Common myeloid progenitor, CD34-positive (primary cell): ENCODE measurements around the gene KCNMA1.

Experiments
- CTCF ChIA-PET: fragments of 350-600 bp; sonication (Branson Sonifier 250); formaldehyde crosslinking; loops from one replicate; lab custom pipeline; 2021; ENCODE audit warnings: antibody characterized with exemption; lab: Charles Lee
- POLR2A ChIA-PET: fragments of 350-600 bp; sonication (Branson Sonifier 250); formaldehyde crosslinking; loops from one replicate; lab custom pipeline; 2021; ENCODE audit warnings: antibody characterized with exemption; lab: Charles Lee
- DNase-seq, 3 donors: peaks; one replicate each; pipeline versions ENCODE4 v3.0.0 to v3.0.0-alpha.2; 2013
- H3K27ac ChIP-seq, 2 experiments: 1 replicate in 1 of 2; 2 replicates in 1 of 2; pipeline ENCODE4 v1.7.0; 2013; ENCODE audit warnings: inconsistent platforms in 2 of 2, low read length in 2 of 2, mild to moderate bottlenecking in 2 of 2, low read depth in 1 of 2, moderate library complexity in 1 of 2; ENCODE audit not compliant: severe bottlenecking in 2 of 2, insufficient read depth in 1 of 2, poor library complexity in 1 of 2
- H3K27me3 ChIP-seq, 5 experiments: replicated peaks in 2 of 5; 1 replicate in 3 of 5; 2 replicates in 2 of 5; pipeline versions ENCODE4 v1.6.1 to v1.7.0; 2013; ENCODE audit warnings: low read length in 4 of 5, mild to moderate bottlenecking in 2 of 5, moderate library complexity in 2 of 5, inconsistent platforms in 1 of 5; ENCODE audit not compliant: insufficient read depth in 5 of 5, control insufficient read depth in 4 of 5
- H3K36me3 ChIP-seq, 4 experiments: 1 replicate in 2 of 4; 2 replicates in 2 of 4; pipeline versions ENCODE4 v1.6.1 to v1.7.0; 2013; ENCODE audit warnings: low read length in 3 of 4, control low read depth in 1 of 4, mild to moderate bottlenecking in 1 of 4; ENCODE audit not compliant: control insufficient read depth in 4 of 4, insufficient read depth in 4 of 4
- H3K4me1 ChIP-seq, 4 experiments: 1 replicate in 3 of 4; 2 replicates in 1 of 4; pipeline versions ENCODE4 v1.6.1 to v1.7.1; 2013; ENCODE audit warnings: low read length in 3 of 4, mild to moderate bottlenecking in 3 of 4, control low read depth in 1 of 4, inconsistent platforms in 1 of 4, moderate library complexity in 1 of 4; ENCODE audit not compliant: control insufficient read depth in 4 of 4, insufficient read depth in 4 of 4; ENCODE audit errors: control extremely low read depth in 1 of 4
- H3K4me3 ChIP-seq, 7 experiments: 1 replicate in 4 of 7; 2 replicates in 3 of 7; pipeline versions ENCODE4 v1.5.1 to v1.7.0; 2013; ENCODE audit warnings: mild to moderate bottlenecking in 7 of 7, low read length in 6 of 7, moderate library complexity in 6 of 7, inconsistent platforms in 2 of 7, low read depth in 2 of 7, control low read depth in 1 of 7; ENCODE audit not compliant: insufficient read depth in 4 of 7, control insufficient read depth in 1 of 7; ENCODE audit errors: extremely low read depth in 1 of 7
- H3K9me3 ChIP-seq, 5 experiments: 1 replicate in 4 of 5; 2 replicates in 1 of 5; pipeline versions ENCODE4 v1.6.1 to v1.7.1; 2013; ENCODE audit warnings: low read length in 4 of 5, mild to moderate bottlenecking in 2 of 5, inconsistent platforms in 1 of 5, low read depth in 1 of 5, moderate library complexity in 1 of 5; ENCODE audit not compliant: control insufficient read depth in 4 of 5, insufficient read depth in 2 of 5; ENCODE audit errors: control extremely low read depth in 1 of 5
- WGBS: methylation state at CpG from one replicate; pipeline ENCODE4 v1.1.5; 2013; ENCODE audit not compliant: insufficient coverage; 5-methylcytosine and 5-hydroxymethylcytosine counted together

Gene KCNMA1

GRCh38 chr10:77282163-77282562 lies 355.4 kb downstream of the KCNMA1 start:
- peaks cover 0 to 10% (median 6%) of the 10 kb centered on the region in 5 experiments for H3K9me3 ChIP-seq
- ChIA-PET POLR2A (no interaction called here), CTCF (interaction anchor here (1.4 kb wide), 1 partner anchor 108 kb away, joined by 3 read pairs; no protein-coding TSS in a partner anchor)
- WGBS, result 0% methylated on average over 1 of the region's 2 CpGs
- no peak overlapping the region for H3K4me3 ChIP-seq
- no peak overlapping the region for H3K27ac ChIP-seq
- peaks cover 0 to 12% (median 6%) of the 10 kb centered on the region in 4 experiments for H3K4me1 ChIP-seq
- no peak for DNase-seq
- H3K36me3 ChIP-seq, result no peaks in the 10 kb centered on the region
- H3K27me3 ChIP-seq, result peaks cover 0 to 70% (median 29%) of the 10 kb centered on the region in 5 experiments

GRCh38 chr10:77281719-77282118 lies 355.9 kb downstream of the KCNMA1 start:
- H3K4me1 ChIP-seq, result peaks cover 0 to 12% (median 6%) of the 10 kb centered on the region in 4 experiments
- ChIA-PET POLR2A (no interaction called here), CTCF (no interaction called here)
- H3K9me3 ChIP-seq, result peaks cover 0 to 10% (median 6%) of the 10 kb centered on the region in 5 experiments
- peak; percentile 44 to 93 (median 91) for DNase-seq
- H3K27ac ChIP-seq, result no peak overlapping the region
- H3K4me3 ChIP-seq, result no peak overlapping the region
- peaks cover 0 to 70% (median 27%) of the 10 kb centered on the region in 5 experiments for H3K27me3 ChIP-seq
- H3K36me3 ChIP-seq, result no peaks in the 10 kb centered on the region
- 0% methylated on average over 4 of the region's 4 CpGs for WGBS

- ChIA-PET POLR2A (no interaction called here), CTCF (no interaction called here)
- peaks cover 0 to 9% (median 6%) of the 10 kb centered on the region in 4 experiments for H3K4me1 ChIP-seq
- no peak overlapping the region for H3K4me3 ChIP-seq
- peaks cover 0 to 10% (median 6%) of the 10 kb centered on the region in 5 experiments for H3K9me3 ChIP-seq
- DNase-seq, result peak in 2 of 3 donors; percentile 19 to 55
- H3K27me3 ChIP-seq, result peaks cover 0 to 80% (median 31%) of the 10 kb centered on the region in 5 experiments
- H3K27ac ChIP-seq, result no peak overlapping the region
- no peaks in the 10 kb centered on the region for H3K36me3 ChIP-seq
- 83% methylated on average over 2 of the region's 4 CpGs for WGBS
Measured at GRCh38 chr10:77279207-77279606, 358.4 kb downstream of the KCNMA1 start.

GRCh38 chr10:77274046-77274795 lies 363.4 kb downstream of the KCNMA1 start:
- POLR2A ChIA-PET, result no interaction called here
- no peak overlapping the region for H3K4me3 ChIP-seq
- peaks cover 0 to 47% (median 22%) of the 10 kb centered on the region in 5 experiments for H3K27me3 ChIP-seq
- DNase-seq, result no peak
- no peaks in the 10 kb centered on the region for H3K4me1 ChIP-seq
- WGBS, result 65% methylated on average over 4 of the region's 5 CpGs
- CTCF ChIA-PET, result interaction anchor here (1.3 to 2.3 kb wide), 2 partner anchors 11 to 23 kb away, joined by 6 to 8 read pairs; no protein-coding TSS in a partner anchor
- no peak overlapping the region for H3K27ac ChIP-seq
- H3K9me3 ChIP-seq, result peaks cover 0 to 4% (median 1%) of the 10 kb centered on the region in 5 experiments
- no peaks in the 10 kb centered on the region for H3K36me3 ChIP-seq

GRCh38 chr10:77269163-77269562 lies 368.4 kb downstream of the KCNMA1 start:
- DNase-seq, result no peak
- ChIA-PET POLR2A (no interaction called here), CTCF (no interaction called here)
- Histone ChIP-seq H3K4me3 (no peak overlapping the region), H3K27ac (no peak overlapping the region), H3K36me3 (no peaks in the 10 kb centered on the region), H3K9me3 (no peaks in the 10 kb centered on the region), H3K27me3 (peaks cover 0 to 11% (median 6%) of the 10 kb centered on the region in 5 experiments), H3K4me1 (peaks cover 7 to 10% (median 9%) of the 10 kb centered on the region in 4 experiments)

GRCh38 chr10:77268721-77269120 lies 368.9 kb downstream of the KCNMA1 start:
- no peak overlapping the region for H3K4me3 ChIP-seq
- no peaks in the 10 kb centered on the region for H3K36me3 ChIP-seq
- peaks cover 10 to 15% (median 14%) of the 10 kb centered on the region in 4 experiments for H3K4me1 ChIP-seq
- H3K27ac ChIP-seq, result no peak overlapping the region
- no peaks in the 10 kb centered on the region for H3K9me3 ChIP-seq
- CTCF ChIA-PET, result no interaction called here
- no peak for DNase-seq
- POLR2A ChIA-PET, result no interaction called here
- WGBS, result 100% methylated on average over 4 of the region's 4 CpGs
- H3K27me3 ChIP-seq, result peaks cover 0 to 6% (median 1%) of the 10 kb centered on the region in 5 experiments
